ENCODE data around the gene NUDT17. TPM values are rescaled to one million over a fixed set of nuclear protein-coding genes. Genes with fewer than 3 reads are reported as not detected.

The NUDT17 gene
- total RNA-seq, 1 experiment from 2014 or later = 4.0 TPM

DNA sequence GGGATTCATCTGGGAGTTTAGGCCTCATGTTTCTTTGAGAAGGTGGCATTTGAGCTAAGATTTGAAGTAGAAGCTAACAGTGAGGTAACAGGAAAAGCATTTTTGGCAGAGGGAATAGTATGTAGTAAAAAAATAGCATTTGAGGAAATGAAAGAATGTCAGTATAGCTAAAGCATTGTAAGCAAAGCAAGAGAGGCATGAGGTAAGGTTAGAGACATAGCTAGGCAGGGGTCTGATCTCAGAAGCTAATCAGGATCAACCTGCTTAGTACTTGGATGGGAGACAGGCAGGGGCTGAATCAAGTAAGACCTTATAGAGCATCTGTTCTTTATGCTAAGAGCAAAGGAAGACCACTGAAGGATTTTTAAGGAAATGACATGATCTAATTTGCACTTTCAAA lies 17.5 kb upstream of the NUDT17 start:
- Mint-ChIP-seq H3K9me3 (no peaks in the 10 kb centered on the region; a peak in 1 of 5 replicates), H3K27me3 (ENCODE audit: low read depth) (peaks cover 3% of the 10 kb centered on the region; the same call in 1 of the 2 replicates), H3K27ac (no peak overlapping the region; a peak in 1 of 7 replicates), H3K36me3 (ENCODE audit: insufficient read depth in 1 of 3, low read depth in 3 of 3) (peaks cover 37 to 68% (median 66%) of the 10 kb centered on the region in 3 experiments), H3K4me3 (no peak overlapping the region), H3K4me1 (peaks cover 7% of the 10 kb centered on the region in 2 experiments; a peak in 3 of 4 replicates)
- Histone ChIP-seq H4K20me1 (ENCODE audit: control insufficient read depth, insufficient read depth, insufficient read length) (no peaks in the 10 kb centered on the region), H2AK5ac (ENCODE audit: insufficient read length, low read length) (no peak overlapping the region), H4K91ac (ENCODE audit: insufficient read length, low read depth, low read length) (no peak overlapping the region), H3K27me3 (ENCODE audit: insufficient read depth, low read length) (no peaks in the 10 kb centered on the region), H3K14ac (ENCODE audit: insufficient read depth, low read length) (no peak overlapping the region), H2BK12ac (ENCODE audit: insufficient read length, low read depth, low read length) (no peak overlapping the region), H3K9me3 (ENCODE audit: control insufficient read depth, low read depth, low read length) (no peaks in the 10 kb centered on the region), H3K18ac (ENCODE audit: insufficient read length, low read depth, low read length) (no peak overlapping the region), H2BK120ac (ENCODE audit: low read depth, low read length, poor library complexity, severe bottlenecking) (no peak overlapping the region), H3K9ac (ENCODE audit: extremely low read depth, insufficient read length, low read length) (no peak overlapping the region), H2BK5ac (ENCODE audit: insufficient read length, low read length) (no peak overlapping the region), H2BK15ac (ENCODE audit: low read depth, low read length) (no peak overlapping the region), H3K79me2 (ENCODE audit: insufficient read depth, low read length) (peaks cover 3% of the 10 kb centered on the region; the same call in 1 of the 2 replicates), H2BK20ac (ENCODE audit: low read depth, low read length, poor library complexity, severe bottlenecking) (no peak overlapping the region), H3K56ac (ENCODE audit: insufficient read length, low read depth, low read length) (no peak overlapping the region), H4K5ac (ENCODE audit: insufficient read length, low read depth, low read length) (no peak overlapping the region), H3K79me1 (ENCODE audit: insufficient read depth, low read depth, low read length, poor library complexity, severe bottlenecking) (peaks cover 3% of the 10 kb centered on the region), H3K4ac (ENCODE audit: low read depth, low read length) (no peak overlapping the region), H3T11ph (ENCODE audit: low read length) (no peak overlapping the region), H3K27ac (ENCODE audit: insufficient read length, low read depth, low read length) (no peak overlapping the region), H2AFZ (ENCODE audit: low read length) (no peak overlapping the region), H3K4me2 (ENCODE audit: insufficient read depth, insufficient read length, low read length) (no peak overlapping the region), H3K23me2 (ENCODE audit: insufficient read length, low read depth, low read length, poor library complexity, severe bottlenecking) (peaks cover 7% of the 10 kb centered on the region), H4K8ac (replicated peaks; ENCODE audit: insufficient read length, low read depth, low read length) (no peak overlapping the region), H3K4me1 (ENCODE audit: insufficient read depth, low read length) (no peaks in the 10 kb centered on the region), H3K23ac (ENCODE audit: insufficient read length, low read depth, low read length) (no peak overlapping the region)
- no peak for DNase-seq
- TF ChIP-seq, protein P1, sequence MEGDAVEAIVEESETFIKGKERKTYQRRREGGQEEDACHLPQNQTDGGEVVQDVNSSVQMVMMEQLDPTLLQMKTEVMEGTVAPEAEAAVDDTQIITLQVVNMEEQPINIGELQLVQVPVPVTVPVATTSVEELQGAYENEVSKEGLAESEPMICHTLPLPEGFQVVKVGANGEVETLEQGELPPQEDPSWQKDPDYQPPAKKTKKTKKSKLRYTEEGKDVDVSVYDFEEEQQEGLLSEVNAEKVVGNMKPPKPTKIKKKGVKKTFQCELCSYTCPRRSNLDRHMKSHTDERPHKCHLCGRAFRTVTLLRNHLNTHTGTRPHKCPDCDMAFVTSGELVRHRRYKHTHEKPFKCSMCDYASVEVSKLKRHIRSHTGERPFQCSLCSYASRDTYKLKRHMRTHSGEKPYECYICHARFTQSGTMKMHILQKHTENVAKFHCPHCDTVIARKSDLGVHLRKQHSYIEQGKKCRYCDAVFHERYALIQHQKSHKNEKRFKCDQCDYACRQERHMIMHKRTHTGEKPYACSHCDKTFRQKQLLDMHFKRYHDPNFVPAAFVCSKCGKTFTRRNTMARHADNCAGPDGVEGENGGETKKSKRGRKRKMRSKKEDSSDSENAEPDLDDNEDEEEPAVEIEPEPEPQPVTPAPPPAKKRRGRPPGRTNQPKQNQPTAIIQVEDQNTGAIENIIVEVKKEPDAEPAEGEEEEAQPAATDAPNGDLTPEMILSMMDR (conservative IDR thresholded peaks at IDR 0.05) = no peak
